K562 (cell line): ENCODE data around the gene ZNF747. TPM values are rescaled to one million over a fixed set of nuclear protein-coding genes. Genes with fewer than 3 reads are reported as not detected.

Experiments used
- BCOR ChIP-seq: fragments of 450-650 bp; IDR thresholded peaks from 2 replicates; pipeline ENCODE4 v1.6.1; 2016
- C11orf30 ChIP-seq: fragments of 450-650 bp; IDR thresholded peaks from 2 replicates; pipeline ENCODE4 v1.6.1; 2016; ENCODE audit warnings: low read depth, mild to moderate bottlenecking
- CBX2 ChIP-seq: fragments of 200-600 bp; sonication (generic); IDR thresholded peaks from one replicate; pipeline ENCODE4 v1.6.1; 2012; ENCODE audit warnings: mild to moderate bottlenecking, low read length, inconsistent platforms; ENCODE audit not compliant: insufficient read depth, poor library complexity, severe bottlenecking
- CREM ChIP-seq: IDR thresholded peaks from 2 replicates; pipeline ENCODE4 v1.6.1; 2014; ENCODE audit warnings: antibody characterized with exemption, low read depth
- ELF1 ChIP-seq: fragments of 200-800 bp; sonication (Bioruptor generic); IDR thresholded peaks from 2 replicates; pipeline ENCODE4 v1.6.1; 2016; ENCODE audit warnings: missing genetic modification characterization, missing compliant biosample characterization
- ESRRA ChIP-seq: fragments of 450-650 bp; IDR thresholded peaks from 2 replicates; pipeline ENCODE4 v1.6.1; 2014; ENCODE audit warnings: low read depth, mild to moderate bottlenecking, moderate library complexity, borderline replicate concordance
- ETV1 ChIP-seq: fragments of 450-650 bp; conservative IDR thresholded peaks from 2 replicates; pipeline ENCODE4 v1.6.1; 2016; ENCODE audit warnings: missing genetic modification characterization, control low read depth, low read depth, missing compliant biosample characterization
- GABPB2 ChIP-seq: fragments of 250-450 bp; sonication (Bioruptor Pico); conservative IDR thresholded peaks from 2 replicates; pipeline ENCODE4 v1.5.1; 2021; ENCODE audit warnings: mild to moderate bottlenecking
- MAFF ChIP-seq: IDR thresholded peaks from 2 replicates; pipeline ENCODE4 v1.6.1; 2012; ENCODE audit warnings: low read length, improper control_type of control experiment
- MCM5 ChIP-seq: fragments of 450-650 bp; IDR thresholded peaks from 2 replicates; pipeline ENCODE4 v1.6.1; 2016; ENCODE audit warnings: low read depth
- MTA3 ChIP-seq: fragments of 450-650 bp; formaldehyde crosslinking; IDR thresholded peaks from 2 replicates; pipeline ENCODE4 v1.6.1; 2017; ENCODE audit warnings: mild to moderate bottlenecking, borderline replicate concordance
- NONO ChIP-seq, 2 experiments: fragments of 200-400 bp in 1 of 2; fragments of 450-650 bp in 1 of 2; formaldehyde crosslinking in 1 of 2; IDR thresholded peaks; 2 replicates each; pipeline ENCODE4 v1.6.1; 2017; ENCODE audit warnings: low read depth in 2 of 2, mild to moderate bottlenecking in 2 of 2, moderate library complexity in 2 of 2, low read length in 1 of 2
- NR2C1 ChIP-seq, 2 experiments: fragments of 450-650 bp; IDR thresholded peaks; 2 replicates each; pipeline ENCODE4 v1.6.1; 2017; ENCODE audit warnings: mild to moderate bottlenecking in 2 of 2, antibody characterized with exemption in 1 of 2, inconsistent platforms in 1 of 2, missing compliant biosample characterization in 1 of 2, missing genetic modification characterization in 1 of 2
- RFX5 ChIP-seq: IDR thresholded peaks from 2 replicates; pipeline ENCODE4 v1.6.1; 2011; ENCODE audit warnings: low read depth, mild to moderate bottlenecking, improper control_type of control experiment, low read length
- SMAD1 ChIP-seq: fragments of 150-350 bp; IDR thresholded peaks from 2 replicates; pipeline ENCODE4 v1.6.1; 2014; ENCODE audit warnings: low read length, low read depth; ENCODE audit not compliant: partially characterized antibody
- SNIP1 ChIP-seq: fragments of 450-650 bp; IDR thresholded peaks from 2 replicates; pipeline ENCODE4 v1.7.1; 2017; ENCODE audit warnings: low read depth, mild to moderate bottlenecking
- SP2 ChIP-seq: IDR thresholded peaks from 2 replicates; pipeline ENCODE4 v1.6.1; 2011; ENCODE audit warnings: mild to moderate bottlenecking, low read depth, low read length, moderate library complexity; ENCODE audit not compliant: poor library complexity, severe bottlenecking; ENCODE audit errors: extremely low read depth
- TRIM24 ChIP-seq, 2 experiments: fragments of 450-650 bp; IDR thresholded peaks; 2 replicates each; pipeline ENCODE4 v1.6.1; 2016
- polyA plus RNA-seq, 8 experiments: library from polyadenylated mRNA; depleted of rRNA in 4 of 8; stranded (reverse) in 5 of 8; unstranded in 3 of 8; fragments of >200 nt; fragmentation: Nextera tagmentation in 2 of 8; fragmentation: Illumina TruSeq in 1 of 8; extraction: Ambion mirVana in 2 of 8; extraction: Trizol in 1 of 8; gene quantifications; 2 replicates each; pipeline versions ENCODE4 v1.2.1 to v1.2.3, GENCODE V29; 2011 to 2014; ENCODE audit warnings: inconsistent platforms in 1 of 8, missing spikeins in 1 of 8
- total RNA-seq, 7 experiments: library from RNA; depleted of rRNA in 6 of 7; stranded (reverse); fragments of >200 nt in 6 of 7; fragmentation: Illumina TruSeq in 2 of 7; extraction: Trizol in 2 of 7; gene quantifications; 2 replicates each; pipeline versions ENCODE4 v1.2.1 to v1.2.3, GENCODE V29; 2011 to 2021; ENCODE audit warnings: low replicate concordance in 1 of 7
- TF ChIP-seq, protein P1 (sequence below): sonication (generic); formaldehyde crosslinking; IDR thresholded peaks from 2 replicates; pipeline ENCODE4 v1.8.0; 2022; ENCODE audit warnings: missing genetic modification reagents, mild to moderate bottlenecking, moderate library complexity, borderline replicate concordance
- TF ChIP-seq, protein P2 (sequence below), 2 experiments: fragments of 450-650 bp in 1 of 2; sonication (generic) in 1 of 2; formaldehyde crosslinking; conservative IDR thresholded peaks; 2 replicates each; pipeline versions ENCODE4 v1.4.0 to v1.8.1; 2020 to 2022; ENCODE audit warnings: mild to moderate bottlenecking in 1 of 2, missing genetic modification reagents in 1 of 2
- TF ChIP-seq, protein P3 (sequence below), 3 experiments: fragments of 200-800 bp in 1 of 3; fragments of 250-450 bp in 1 of 3; fragments of 450-650 bp in 1 of 3; sonication (Bioruptor Pico) in 1 of 3; sonication (Bioruptor generic) in 1 of 3; formaldehyde crosslinking in 1 of 3; IDR thresholded peaks; 2 replicates each; pipeline versions ENCODE4 v1.6.1 to v1.8.0; 2016 to 2022; ENCODE audit warnings: mild to moderate bottlenecking in 2 of 3, missing genetic modification characterization in 2 of 3, missing compliant biosample characterization in 1 of 3, moderate library complexity in 1 of 3

The ZNF747 gene
- total and polyA plus RNA-seq, 9 of the 15 experiments (the other 6 are each of a cell fraction or from before 2014, with no cell fraction given), result 0.14 to 3.3 (median 1.5) TPM

DNA sequence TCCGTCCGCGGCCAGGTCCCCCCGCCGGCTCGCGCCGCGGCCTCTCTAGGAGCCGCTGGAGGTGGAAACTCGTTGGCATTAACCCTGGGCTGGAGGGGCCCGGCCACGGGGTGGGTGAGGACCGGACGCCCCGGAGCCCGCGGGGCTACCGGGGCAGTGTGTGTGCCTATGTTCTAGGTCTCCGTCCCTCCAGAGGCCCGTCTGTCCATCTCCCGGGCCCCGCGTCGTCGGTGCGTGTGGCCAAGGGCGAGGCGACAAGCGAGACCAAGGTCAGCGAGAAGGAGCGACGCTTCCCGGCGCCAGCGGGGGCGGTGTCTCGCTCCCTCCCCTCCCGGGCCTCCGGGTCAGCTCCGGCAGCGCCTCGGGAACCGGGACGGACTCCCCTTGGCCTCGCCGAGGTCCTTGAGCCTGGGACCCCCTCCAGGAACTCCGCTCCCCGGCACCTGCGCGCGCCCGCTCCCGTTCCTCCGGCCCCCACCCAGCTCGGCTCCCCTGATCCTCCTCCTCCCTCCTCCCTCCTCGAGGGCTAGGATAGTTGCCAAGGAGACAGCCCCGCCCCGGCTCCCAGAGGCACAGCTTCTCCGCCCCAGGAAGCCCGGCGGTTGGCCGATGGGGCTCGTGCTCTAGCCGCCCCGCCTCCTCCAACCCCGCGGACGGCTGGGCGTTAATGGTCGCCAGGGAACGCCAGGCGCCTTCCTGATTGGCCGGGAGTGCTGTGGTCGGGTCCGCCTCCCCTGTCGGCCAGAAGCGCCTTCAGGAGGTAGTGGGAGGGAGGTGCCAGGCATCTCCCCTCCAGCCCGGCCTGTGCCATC, 7.6 kb downstream of the ZNF747 start (continued):
- TF ChIP-seq, protein P1, sequence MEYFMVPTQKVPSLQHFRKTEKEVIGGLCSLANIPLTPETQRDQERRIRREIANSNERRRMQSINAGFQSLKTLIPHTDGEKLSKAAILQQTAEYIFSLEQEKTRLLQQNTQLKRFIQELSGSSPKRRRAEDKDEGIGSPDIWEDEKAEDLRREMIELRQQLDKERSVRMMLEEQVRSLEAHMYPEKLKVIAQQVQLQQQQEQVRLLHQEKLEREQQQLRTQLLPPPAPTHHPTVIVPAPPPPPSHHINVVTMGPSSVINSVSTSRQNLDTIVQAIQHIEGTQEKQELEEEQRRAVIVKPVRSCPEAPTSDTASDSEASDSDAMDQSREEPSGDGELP (CRISPR knock-in tag), result peak; percentile 80
- no peak for TF ChIP-seq MAFF
- 0 out of 2 replicates have a peak, but pooled peaks have one; percentile 33 for TF ChIP-seq GABPB2 (CRISPR knock-in tag)
- no peak for TF ChIP-seq MCM5
- peak; percentile 46 to 70; a peak in 2 of 4 replicates for TF ChIP-seq NONO (IDR thresholded peaks at IDR 0.05; ENCODE audit: low read depth in 2 of 2, low read length in 1 of 2)
- peak; percentile 81 for TF ChIP-seq ETV1 (tag)
- TF ChIP-seq TRIM24 (IDR thresholded peaks at IDR 0.05), result peak in 1 of 2 experiments; percentile 69; a peak in 1 of 4 replicates
- no peak for TF ChIP-seq CBX2
- TF ChIP-seq, protein P2, sequence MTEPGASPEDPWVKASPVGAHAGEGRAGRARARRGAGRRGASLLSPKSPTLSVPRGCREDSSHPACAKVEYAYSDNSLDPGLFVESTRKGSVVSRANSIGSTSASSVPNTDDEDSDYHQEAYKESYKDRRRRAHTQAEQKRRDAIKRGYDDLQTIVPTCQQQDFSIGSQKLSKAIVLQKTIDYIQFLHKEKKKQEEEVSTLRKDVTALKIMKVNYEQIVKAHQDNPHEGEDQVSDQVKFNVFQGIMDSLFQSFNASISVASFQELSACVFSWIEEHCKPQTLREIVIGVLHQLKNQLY (CRISPR knock-in tag; conservative IDR thresholded peaks at IDR 0.05), result 0 out of 4 replicates have a peak, but pooled peaks of 1 of the 2 experiments have one; percentile 16
- TF ChIP-seq SNIP1, result peak; percentile 88
- TF ChIP-seq CREM, result peak; percentile 17
- TF ChIP-seq SP2, result peak; percentile 98
- peak; percentile 81 for TF ChIP-seq NR2C1 (IDR thresholded peaks at IDR 0.05)
- TF ChIP-seq NR2C1 (tag; IDR thresholded peaks at IDR 0.05), result peak; percentile 76
- peak; percentile 59; the same call in 1 of the 2 replicates for TF ChIP-seq C11orf30
- TF ChIP-seq SMAD1, result peak; percentile 55
- peak; percentile 63 for TF ChIP-seq ELF1 (tag)
- no peak for TF ChIP-seq RFX5
- TF ChIP-seq BCOR, result peak; percentile 18; the same call in 1 of the 2 replicates
- TF ChIP-seq, protein P3, sequence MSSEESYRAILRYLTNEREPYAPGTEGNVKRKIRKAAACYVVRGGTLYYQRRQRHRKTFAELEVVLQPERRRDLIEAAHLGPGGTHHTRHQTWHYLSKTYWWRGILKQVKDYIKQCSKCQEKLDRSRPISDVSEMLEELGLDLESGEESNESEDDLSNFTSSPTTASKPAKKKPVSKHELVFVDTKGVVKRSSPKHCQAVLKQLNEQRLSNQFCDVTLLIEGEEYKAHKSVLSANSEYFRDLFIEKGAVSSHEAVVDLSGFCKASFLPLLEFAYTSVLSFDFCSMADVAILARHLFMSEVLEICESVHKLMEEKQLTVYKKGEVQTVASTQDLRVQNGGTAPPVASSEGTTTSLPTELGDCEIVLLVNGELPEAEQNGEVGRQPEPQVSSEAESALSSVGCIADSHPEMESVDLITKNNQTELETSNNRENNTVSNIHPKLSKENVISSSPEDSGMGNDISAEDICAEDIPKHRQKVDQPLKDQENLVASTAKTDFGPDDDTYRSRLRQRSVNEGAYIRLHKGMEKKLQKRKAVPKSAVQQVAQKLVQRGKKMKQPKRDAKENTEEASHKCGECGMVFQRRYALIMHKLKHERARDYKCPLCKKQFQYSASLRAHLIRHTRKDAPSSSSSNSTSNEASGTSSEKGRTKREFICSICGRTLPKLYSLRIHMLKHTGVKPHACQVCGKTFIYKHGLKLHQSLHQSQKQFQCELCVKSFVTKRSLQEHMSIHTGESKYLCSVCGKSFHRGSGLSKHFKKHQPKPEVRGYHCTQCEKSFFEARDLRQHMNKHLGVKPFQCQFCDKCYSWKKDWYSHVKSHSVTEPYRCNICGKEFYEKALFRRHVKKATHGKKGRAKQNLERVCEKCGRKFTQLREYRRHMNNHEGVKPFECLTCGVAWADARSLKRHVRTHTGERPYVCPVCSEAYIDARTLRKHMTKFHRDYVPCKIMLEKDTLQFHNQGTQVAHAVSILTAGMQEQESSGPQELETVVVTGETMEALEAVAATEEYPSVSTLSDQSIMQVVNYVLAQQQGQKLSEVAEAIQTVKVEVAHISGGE (CRISPR knock-in tag; IDR thresholded peaks at IDR 0.05), result peak; percentile 91 to 99 (median 97)
- TF ChIP-seq MTA3, result 0 out of 2 replicates have a peak, but pooled peaks have one; percentile 72
- peak; percentile 100 for TF ChIP-seq ESRRA
